Measurements from ENCODE around the gene MILR1. TPM values are rescaled to one million over a fixed set of nuclear protein-coding genes. Genes with fewer than 3 reads are reported as not detected.
"Not testable (repeated sequence)": the region's sequence is repeated elsewhere in the genome, so short reads cannot be mapped to it uniquely, and the experiment has no call there.

MILR1 gene
- total and polyA plus RNA-seq, 12 donors: 1.0 to 13.3 (median 1.3) TPM

DNA sequence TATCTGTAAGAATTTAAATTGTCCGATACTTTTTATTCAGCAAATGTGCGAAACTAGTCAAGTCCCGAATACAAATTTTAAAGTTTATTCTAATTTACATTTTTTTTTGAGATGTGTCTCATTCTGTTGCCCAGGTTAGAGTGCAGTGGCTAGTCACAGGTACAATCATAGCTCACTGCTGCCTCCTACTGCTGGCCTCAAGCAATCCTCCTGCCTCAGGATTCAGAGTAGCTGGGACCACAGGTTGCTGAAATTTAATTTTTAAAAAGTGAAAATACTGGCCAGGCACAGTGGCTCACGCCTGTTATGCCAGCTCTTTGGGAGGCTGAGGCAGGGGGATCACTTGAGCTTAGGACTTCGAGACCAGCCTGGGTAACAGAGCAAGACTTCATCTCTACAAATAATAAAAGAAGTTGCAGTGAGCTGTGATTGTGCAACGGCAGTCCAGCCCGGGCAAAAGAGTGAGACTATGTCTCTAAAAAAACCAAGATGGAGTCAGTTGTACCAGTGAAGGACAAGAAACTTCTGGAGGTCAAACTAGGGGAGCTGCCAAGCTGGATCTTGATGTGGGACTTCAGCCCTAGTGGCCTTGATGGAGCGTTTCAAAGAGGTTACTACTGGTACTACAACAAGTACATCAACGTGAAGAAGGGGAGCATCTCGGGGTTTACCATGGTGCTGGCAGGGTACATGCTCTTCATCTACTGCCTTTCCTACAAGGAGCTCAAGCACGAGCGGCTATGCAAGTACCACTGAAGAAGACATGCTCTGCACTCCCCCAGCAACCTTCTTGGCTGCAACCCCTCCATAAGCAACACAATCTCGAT, 42.3 kb downstream of the MILR1 start:
- peak in 3 of 8 donors; percentile 54 to 58 (median 55) for ATAC-seq
- DNase-seq: peak in 1 of 2 donors; percentile 32
- peaks cover 0 to 29% (median 25%) of the 10 kb centered on the region in 9 donors for H3K4me1 ChIP-seq
- H3K9me3 ChIP-seq: no peaks in the 10 kb centered on the region
- intact Hi-C loops (cut with DNase I): loop anchor here in 9 of 10 donors (2.0 to 10.0 kb wide), 8 partner anchors 69 to 186 kb away; no protein-coding TSS in a partner anchor
- TF ChIP-seq, protein P1, sequence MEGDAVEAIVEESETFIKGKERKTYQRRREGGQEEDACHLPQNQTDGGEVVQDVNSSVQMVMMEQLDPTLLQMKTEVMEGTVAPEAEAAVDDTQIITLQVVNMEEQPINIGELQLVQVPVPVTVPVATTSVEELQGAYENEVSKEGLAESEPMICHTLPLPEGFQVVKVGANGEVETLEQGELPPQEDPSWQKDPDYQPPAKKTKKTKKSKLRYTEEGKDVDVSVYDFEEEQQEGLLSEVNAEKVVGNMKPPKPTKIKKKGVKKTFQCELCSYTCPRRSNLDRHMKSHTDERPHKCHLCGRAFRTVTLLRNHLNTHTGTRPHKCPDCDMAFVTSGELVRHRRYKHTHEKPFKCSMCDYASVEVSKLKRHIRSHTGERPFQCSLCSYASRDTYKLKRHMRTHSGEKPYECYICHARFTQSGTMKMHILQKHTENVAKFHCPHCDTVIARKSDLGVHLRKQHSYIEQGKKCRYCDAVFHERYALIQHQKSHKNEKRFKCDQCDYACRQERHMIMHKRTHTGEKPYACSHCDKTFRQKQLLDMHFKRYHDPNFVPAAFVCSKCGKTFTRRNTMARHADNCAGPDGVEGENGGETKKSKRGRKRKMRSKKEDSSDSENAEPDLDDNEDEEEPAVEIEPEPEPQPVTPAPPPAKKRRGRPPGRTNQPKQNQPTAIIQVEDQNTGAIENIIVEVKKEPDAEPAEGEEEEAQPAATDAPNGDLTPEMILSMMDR (IDR thresholded peaks at IDR 0.05): peak in 8 of 9 donors; percentile 17 to 75 (median 53)
- no peak overlapping the region for H3K27ac ChIP-seq
- 92 to 95% methylated on average over 13 of the region's 13 CpGs for WGBS, 2 donors
- no peak overlapping the region for H3K4me3 ChIP-seq
- peaks cover 0 to 75% (median 16%) of the 10 kb centered on the region in 9 donors for H3K36me3 ChIP-seq
- no peaks in the 10 kb centered on the region for H3K27me3 ChIP-seq

DNA sequence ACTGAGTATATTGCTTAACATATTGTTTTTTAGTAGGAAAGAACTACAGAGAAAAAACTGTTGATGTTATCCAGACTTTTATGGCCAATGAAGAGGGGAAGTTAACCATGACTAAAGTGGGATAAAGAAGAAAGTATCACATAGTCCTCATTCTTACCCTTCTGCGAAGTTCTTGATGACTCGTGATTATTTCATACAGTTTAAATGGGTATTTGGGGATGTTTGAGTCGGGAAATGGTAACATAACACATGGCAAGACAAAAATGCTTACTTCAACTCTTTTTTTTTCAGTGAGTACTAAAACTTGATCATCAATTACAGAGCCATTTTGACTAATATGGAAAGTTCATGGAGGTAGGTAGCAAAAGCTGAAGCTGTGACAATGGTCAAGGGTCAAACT, 43.1 kb downstream of the MILR1 start:
- H3K36me3 ChIP-seq: peaks cover 0 to 67% (median 16%) of the 10 kb centered on the region in 9 donors
- H3K4me1 ChIP-seq: peaks cover 0 to 31% (median 26%) of the 10 kb centered on the region in 9 donors
- ATAC-seq (no peak), DNase-seq (no peak)
- H3K27me3 ChIP-seq: no peaks in the 10 kb centered on the region
- intact Hi-C loops (cut with DNase I): loop anchor here in 9 of 10 donors (2.0 to 10.0 kb wide), 8 partner anchors 70 to 187 kb away; no protein-coding TSS in a partner anchor
- WGBS, 2 donors: 86 to 93% methylated on average over 3 of the region's 3 CpGs
- H3K9me3 ChIP-seq: no peaks in the 10 kb centered on the region
- TF ChIP-seq, protein P1 (IDR thresholded peaks at IDR 0.05): no peak
- H3K4me3 ChIP-seq: no peak overlapping the region
- H3K27ac ChIP-seq: no peak overlapping the region

DNA sequence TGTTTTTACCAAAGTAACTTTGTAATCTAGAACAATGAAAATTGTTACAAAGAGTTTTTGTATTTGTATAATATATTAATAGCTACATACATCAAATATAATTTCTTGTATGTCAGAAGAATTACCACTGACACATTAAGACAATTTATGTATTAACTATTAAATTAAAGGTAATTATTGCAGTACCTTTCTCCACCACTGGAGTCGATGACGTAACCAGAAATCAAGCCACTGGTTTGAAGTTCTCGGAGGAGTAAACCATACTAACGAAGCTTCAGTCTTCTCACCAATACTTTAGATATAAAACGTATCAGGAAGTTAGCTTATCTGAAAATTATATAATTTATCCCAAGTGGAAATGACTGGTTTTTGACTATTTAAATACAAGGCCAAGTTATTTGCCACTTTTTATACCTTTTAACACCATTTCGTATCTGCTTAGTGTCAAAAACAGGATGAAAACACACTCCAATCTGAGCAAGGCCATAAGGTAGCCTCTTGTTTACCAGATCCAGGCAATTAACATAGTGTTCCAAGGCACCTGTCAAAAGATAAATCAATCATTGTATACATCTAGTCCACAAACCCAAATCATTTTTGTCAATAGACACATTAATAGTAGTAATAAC, 43.7 kb downstream of the MILR1 start:
- WGBS, 2 donors: 84 to 85% methylated on average over 6 of the region's 6 CpGs
- DNase-seq (no peak), ATAC-seq (no peak)
- Histone ChIP-seq H3K9me3 (no peaks in the 10 kb centered on the region), H3K27me3 (no peaks in the 10 kb centered on the region), H3K4me3 (no peak overlapping the region), H3K27ac (no peak overlapping the region), H3K36me3 (peaks cover 0 to 63% (median 16%) of the 10 kb centered on the region in 9 donors), H3K4me1 (peaks cover 3 to 36% (median 31%) of the 10 kb centered on the region in 9 donors)
- intact Hi-C loops (cut with DNase I): loop anchor here in 9 of 10 donors (5.0 to 10.0 kb wide), 7 partner anchors 70 to 188 kb away; no protein-coding TSS in a partner anchor
- TF ChIP-seq, protein P1 (IDR thresholded peaks at IDR 0.05): peak; percentile 16 to 63 (median 46)

DNA sequence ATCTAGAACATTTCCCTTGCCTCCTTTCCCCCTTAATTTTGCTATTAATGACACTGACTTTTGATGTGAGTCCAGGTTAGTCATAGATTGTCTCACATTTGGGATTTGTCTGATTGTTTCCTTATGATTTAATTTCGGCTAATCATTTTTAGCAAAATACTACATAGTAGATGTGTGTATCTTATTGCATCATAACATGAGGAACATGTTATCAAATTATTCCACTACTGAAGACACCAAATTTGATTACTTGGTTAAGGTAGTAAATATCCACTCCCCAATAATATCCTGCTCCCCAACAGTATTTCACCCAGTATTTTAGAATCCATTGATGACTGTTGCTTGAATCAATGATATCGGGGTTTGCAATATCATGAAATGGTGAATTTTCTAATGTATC, 45.2 kb downstream of the MILR1 start:
- Histone ChIP-seq H3K4me1 (peaks cover 10 to 51% (median 42%) of the 10 kb centered on the region in 9 donors), H3K27me3 (no peaks in the 10 kb centered on the region), H3K4me3 (no peak overlapping the region), H3K27ac (no peak overlapping the region), H3K36me3 (peaks cover 0 to 64% (median 22%) of the 10 kb centered on the region in 9 donors), H3K9me3 (no peaks in the 10 kb centered on the region)
- intact Hi-C loops (cut with DNase I): loop anchor here in 9 of 10 donors (5.0 to 10.0 kb wide), 7 partner anchors 72 to 189 kb away; no protein-coding TSS in a partner anchor
- TF ChIP-seq, protein P1 (IDR thresholded peaks at IDR 0.05): no peak
- DNase-seq (no peak), ATAC-seq (no peak)
- 93 to 96% methylated on average over 2 of the region's 2 CpGs for WGBS, 2 donors

DNA sequence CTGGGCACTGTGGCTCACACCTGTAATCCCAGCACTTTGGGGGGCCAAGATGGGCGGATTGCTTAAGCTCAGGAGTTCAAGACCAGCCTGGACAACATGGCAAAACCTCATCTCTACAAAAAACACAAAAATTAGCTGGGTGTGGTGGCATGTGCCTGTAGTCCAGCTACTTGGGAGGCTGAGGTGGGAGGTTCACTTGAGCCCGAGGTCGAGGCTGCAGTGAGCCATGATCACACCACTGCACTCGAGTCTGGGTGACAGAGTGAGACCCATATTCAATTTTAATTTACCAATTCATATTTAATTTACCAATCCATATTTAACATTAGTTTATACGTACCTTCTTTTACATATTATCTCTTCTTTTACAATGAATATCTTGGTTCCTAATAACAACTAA, 46.4 kb downstream of the MILR1 start:
- H3K9me3 ChIP-seq, ATAC-seq, H3K27ac ChIP-seq, DNase-seq, H3K27me3 ChIP-seq: not testable (repeated sequence)
- H3K4me3 ChIP-seq: peak overlapping the region in 5 of 10 donors; percentile 62 to 80 (median 77)
- H3K4me1 ChIP-seq: peaks cover 10 to 63% (median 54%) of the 10 kb centered on the region in 9 donors
- H3K36me3 ChIP-seq: peaks cover 0 to 64% (median 30%) of the 10 kb centered on the region in 9 donors
- WGBS, 2 donors: 93 to 97% methylated on average over 5 of the region's 5 CpGs
- intact Hi-C loops (cut with DNase I): loop anchor here in 5 of 10 donors (5.0 to 10.0 kb wide), 5 partner anchors 150 to 190 kb away; no protein-coding TSS in a partner anchor

Measured in heart right ventricle (tissue), 16 donors.